Endothelial cell (in vitro differentiated cells): ENCODE measurements around the gene RFC4. TPM values are rescaled to one million over a fixed set of nuclear protein-coding genes. Genes with fewer than 3 reads are reported as not detected.
"Not testable (repeated sequence)": the region's sequence is repeated elsewhere in the genome, so short reads cannot be mapped to it uniquely, and the experiment has no call there.

Source experiments
- DNase-seq: peaks from one replicate; pipeline ENCODE4 v3.0.0; 2021; ENCODE audit warnings: low spot score
- H3K27ac Mint-ChIP-seq: one replicate; pipeline ENCODE4 v1.8.0; 2021; ENCODE audit warnings: mixed read lengths, inconsistent platforms; ENCODE audit not compliant: unreplicated experiment
- H3K27me3 Mint-ChIP-seq: one replicate; pipeline ENCODE4 v1.8.0; 2021; ENCODE audit warnings: mild to moderate bottlenecking, moderate library complexity, mixed read lengths, inconsistent platforms; ENCODE audit not compliant: unreplicated experiment
- H3K36me3 Mint-ChIP-seq: one replicate; pipeline ENCODE4 v1.8.0; 2021; ENCODE audit warnings: mild to moderate bottlenecking, low read depth, mixed read lengths, inconsistent platforms; ENCODE audit not compliant: unreplicated experiment
- H3K4me1 Mint-ChIP-seq: one replicate; pipeline ENCODE4 v1.8.0; 2021; ENCODE audit warnings: mild to moderate bottlenecking, mixed read lengths, inconsistent platforms; ENCODE audit not compliant: unreplicated experiment
- H3K4me3 Mint-ChIP-seq: one replicate; pipeline ENCODE4 v1.8.0; 2021; ENCODE audit warnings: mild to moderate bottlenecking, mixed read lengths, inconsistent platforms; ENCODE audit not compliant: unreplicated experiment
- H3K9me3 Mint-ChIP-seq: one replicate; pipeline ENCODE4 v1.8.0; 2021; ENCODE audit warnings: mixed read lengths, inconsistent platforms; ENCODE audit not compliant: unreplicated experiment
- total RNA-seq: library from RNA; stranded (reverse); fragmentation: NEBNext Ultra II Directional; extraction: Animal tissue kit (Norgen Biotek cat#: 25700); gene quantifications from one replicate; pipeline ENCODE4 v1.2.1, GENCODE V29; 2021; ENCODE audit not compliant: unreplicated experiment
- TF ChIP-seq, protein P1 (sequence below): fragments of 200-600 bp; sonication (generic); IDR thresholded peaks from one replicate; pipeline ENCODE4 v1.5.0; 2021; ENCODE audit warnings: antibody characterized with exemption; ENCODE audit not compliant: unreplicated experiment

RFC4 gene
- total RNA-seq, 1 donor from 2014 or later: 30.2 TPM

DNA sequence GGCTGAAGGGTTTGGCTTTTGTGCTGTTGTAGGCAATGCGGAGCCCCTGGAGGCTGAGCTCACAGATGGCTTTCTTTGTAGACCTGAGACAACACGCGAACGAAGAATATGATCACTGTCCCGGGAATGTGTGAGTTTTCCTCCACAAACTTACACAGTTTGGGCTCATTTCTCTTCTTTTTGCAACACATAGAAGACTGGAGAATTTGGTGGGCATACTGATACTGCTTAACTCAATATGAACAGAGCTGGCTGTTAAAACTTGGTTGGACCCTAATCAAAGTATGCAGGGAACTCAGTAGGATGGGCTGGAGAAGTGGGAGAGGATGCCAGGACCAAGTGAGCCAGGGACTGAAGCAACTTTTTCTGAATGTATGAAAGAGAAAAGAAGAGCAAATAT is 12.2 kb upstream of the RFC4 start:
- no peak for DNase-seq
- TF ChIP-seq, protein P1, sequence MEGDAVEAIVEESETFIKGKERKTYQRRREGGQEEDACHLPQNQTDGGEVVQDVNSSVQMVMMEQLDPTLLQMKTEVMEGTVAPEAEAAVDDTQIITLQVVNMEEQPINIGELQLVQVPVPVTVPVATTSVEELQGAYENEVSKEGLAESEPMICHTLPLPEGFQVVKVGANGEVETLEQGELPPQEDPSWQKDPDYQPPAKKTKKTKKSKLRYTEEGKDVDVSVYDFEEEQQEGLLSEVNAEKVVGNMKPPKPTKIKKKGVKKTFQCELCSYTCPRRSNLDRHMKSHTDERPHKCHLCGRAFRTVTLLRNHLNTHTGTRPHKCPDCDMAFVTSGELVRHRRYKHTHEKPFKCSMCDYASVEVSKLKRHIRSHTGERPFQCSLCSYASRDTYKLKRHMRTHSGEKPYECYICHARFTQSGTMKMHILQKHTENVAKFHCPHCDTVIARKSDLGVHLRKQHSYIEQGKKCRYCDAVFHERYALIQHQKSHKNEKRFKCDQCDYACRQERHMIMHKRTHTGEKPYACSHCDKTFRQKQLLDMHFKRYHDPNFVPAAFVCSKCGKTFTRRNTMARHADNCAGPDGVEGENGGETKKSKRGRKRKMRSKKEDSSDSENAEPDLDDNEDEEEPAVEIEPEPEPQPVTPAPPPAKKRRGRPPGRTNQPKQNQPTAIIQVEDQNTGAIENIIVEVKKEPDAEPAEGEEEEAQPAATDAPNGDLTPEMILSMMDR: no peak
- H3K9me3 Mint-ChIP-seq: no peaks in the 10 kb centered on the region
- H3K27me3 Mint-ChIP-seq: peaks cover 6% of the 10 kb centered on the region
- no peaks in the 10 kb centered on the region for H3K36me3 Mint-ChIP-seq
- H3K4me1 Mint-ChIP-seq: peaks cover 3% of the 10 kb centered on the region
- no peak overlapping the region for H3K4me3 Mint-ChIP-seq
- H3K27ac Mint-ChIP-seq: no peak overlapping the region

DNA sequence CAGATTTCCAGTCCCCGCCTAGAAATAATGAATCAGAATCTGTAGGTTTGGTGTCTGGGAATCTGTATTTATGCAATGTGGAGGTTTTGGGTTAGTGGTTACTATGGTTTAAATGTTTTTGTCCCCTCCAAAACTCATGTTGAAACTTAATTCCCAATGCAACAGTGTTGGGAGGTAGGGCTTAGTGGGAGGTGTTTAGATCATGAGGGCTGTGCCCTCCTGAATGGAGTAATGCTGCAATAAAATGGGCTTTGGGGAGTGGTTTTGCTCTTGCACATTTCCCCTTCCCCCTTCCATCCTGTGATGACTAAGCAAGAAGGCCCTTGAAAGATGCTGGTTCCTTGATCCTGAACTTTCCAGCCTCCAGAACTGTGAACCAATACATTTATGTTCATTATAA is 9.2 kb upstream of the RFC4 start:
- Mint-ChIP-seq H3K27ac (no peak overlapping the region), H3K27me3 (peaks cover 10% of the 10 kb centered on the region), H3K4me1 (peaks cover 3% of the 10 kb centered on the region), H3K4me3 (no peak overlapping the region), H3K36me3 (no peaks in the 10 kb centered on the region), H3K9me3 (no peaks in the 10 kb centered on the region)
- DNase-seq: no peak
- TF ChIP-seq, protein P1: no peak

DNA sequence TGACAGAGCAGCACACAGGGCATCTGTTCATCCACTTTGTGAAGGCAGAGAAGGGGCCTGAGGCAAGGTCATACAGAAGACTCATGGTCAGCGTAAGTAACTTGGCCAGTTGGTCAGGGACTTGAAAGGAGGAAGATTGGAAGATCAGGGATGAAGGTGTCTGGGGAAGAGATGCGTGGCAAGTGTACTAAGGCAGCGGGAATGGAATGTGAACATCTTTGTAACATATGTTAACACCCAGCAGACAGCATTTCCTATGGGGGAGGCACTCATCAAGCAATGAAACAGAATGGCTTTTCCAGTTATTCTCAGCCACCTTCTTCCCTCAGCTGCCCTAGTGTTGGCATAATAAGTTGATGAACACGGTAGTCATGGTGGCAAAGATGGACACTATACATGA is 7.8 kb upstream of the RFC4 start:
- no peak overlapping the region for H3K4me3 Mint-ChIP-seq
- no peaks in the 10 kb centered on the region for H3K9me3 Mint-ChIP-seq
- no peak for DNase-seq
- H3K36me3 Mint-ChIP-seq: no peaks in the 10 kb centered on the region
- H3K4me1 Mint-ChIP-seq: peaks cover 3% of the 10 kb centered on the region
- peaks cover 10% of the 10 kb centered on the region for H3K27me3 Mint-ChIP-seq
- TF ChIP-seq, protein P1: no peak
- no peak overlapping the region for H3K27ac Mint-ChIP-seq

DNA sequence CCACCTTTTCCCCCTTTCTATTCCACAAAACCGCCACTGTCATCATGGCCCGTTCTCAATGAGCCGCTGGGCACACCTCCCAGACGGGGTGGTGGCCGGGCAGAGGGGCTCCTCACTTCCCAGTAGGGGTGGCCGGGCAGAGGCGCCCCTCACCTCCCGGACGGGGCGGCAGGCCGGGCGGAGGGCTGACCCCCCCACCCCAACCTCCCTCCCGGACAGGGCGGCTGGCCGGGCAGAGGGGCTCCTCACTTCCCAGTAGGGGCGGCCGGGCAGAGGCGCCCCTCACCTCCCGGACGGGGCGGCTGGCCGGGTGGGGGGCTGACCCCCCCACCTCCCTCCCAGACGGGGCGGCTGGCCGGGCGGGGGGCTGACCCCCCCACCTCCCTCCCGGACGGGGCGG is 5.0 kb upstream of the RFC4 start:
- H3K4me1 Mint-ChIP-seq, DNase-seq, H3K36me3 Mint-ChIP-seq, H3K9me3 Mint-ChIP-seq, H3K27me3 Mint-ChIP-seq, H3K27ac Mint-ChIP-seq, H3K4me3 Mint-ChIP-seq: not testable (repeated sequence)

DNA sequence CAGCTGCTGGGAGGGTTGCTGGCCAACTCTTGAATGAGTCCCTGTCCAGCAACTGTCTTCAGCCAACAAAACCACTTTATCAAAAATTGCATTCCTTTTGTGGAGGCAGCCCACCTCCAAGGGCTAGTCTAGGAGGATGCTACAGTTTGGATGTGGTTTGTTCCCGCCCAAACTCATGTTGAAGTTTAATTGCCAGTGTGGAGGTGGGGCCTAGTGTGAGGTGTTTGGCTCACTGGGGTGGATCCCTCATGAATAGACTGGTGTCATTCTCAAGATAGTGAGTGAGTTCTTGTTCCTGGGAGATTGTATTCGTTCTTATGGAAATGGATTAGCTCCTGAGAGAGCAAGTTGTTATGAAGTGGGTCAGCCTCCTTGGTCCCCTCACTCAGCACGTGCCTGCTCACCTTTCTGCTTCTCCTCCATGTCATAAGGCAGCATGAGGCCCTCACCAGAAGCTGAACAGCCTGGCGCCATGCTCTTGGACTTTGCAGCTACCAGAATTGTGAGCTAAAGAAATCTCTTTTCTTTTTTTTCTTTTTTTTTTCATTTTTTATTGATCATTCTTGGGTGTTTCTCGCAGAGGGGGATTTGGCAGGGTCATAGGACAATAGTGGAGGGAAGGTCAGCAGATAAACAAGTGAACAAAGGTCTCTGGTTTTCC is 4.2 kb upstream of the RFC4 start:
- TF ChIP-seq, protein P1: no peak
- DNase-seq: no peak
- H3K27ac Mint-ChIP-seq: no peak overlapping the region
- no peak overlapping the region for H3K4me3 Mint-ChIP-seq
- no peaks in the 10 kb centered on the region for H3K9me3 Mint-ChIP-seq
- no peaks in the 10 kb centered on the region for H3K36me3 Mint-ChIP-seq
- peaks cover 5% of the 10 kb centered on the region for H3K27me3 Mint-ChIP-seq
- peaks cover 5% of the 10 kb centered on the region for H3K4me1 Mint-ChIP-seq
